DMS53 treated with DMSO at 0.1 percent for 48 hours (cell line): ENCODE results near the gene CDH15.
A peak's percentile ranks its signal among the peaks of the same experiment; 100 is the strongest.

Experiments
- DNase-seq: peaks from one replicate; lab custom pipeline; 2025; ENCODE audit not compliant: unreplicated experiment; lab: John Stamatoyannopoulos, UW

The CDH15 gene

GRCh38 chr16:89198417-89199240 is 27.1 kb downstream of the CDH15 start:
- no peak for DNase-seq

GRCh38 chr16:89199241-89200123 is 27.9 kb downstream of the CDH15 start:
- DNase-seq = no peak

GRCh38 chr16:89200124-89200849 is 28.7 kb downstream of the CDH15 start, which contains the start of gene SLC22A31:
Gene SLC22A31 (minus strand): TSS chr16:89200537. CDS start chr16:89200501, 36 bp downstream.
- DNase-seq = no peak

GRCh38 chr16:89200850-89201411 is 29.4 kb downstream of the CDH15 start:
- DNase-seq = no peak

- peak; percentile 62 for DNase-seq
These were observed 30.2 kb downstream of the CDH15 start for GRCh38 chr16:89201439-89202377.

GRCh38 chr16:89202422-89203215 is 31.1 kb downstream of the CDH15 start:
- DNase-seq = no peak

GRCh38 chr16:89207993-89208392 is 36.4 kb downstream of the CDH15 start:
- no peak for DNase-seq

- no peak for DNase-seq
These were observed 38.0 kb downstream of the CDH15 start for GRCh38 chr16:89209522-89210044.

GRCh38 chr16:89210165-89210903 is 38.8 kb downstream of the CDH15 start:
- no peak for DNase-seq

- no peak for DNase-seq
These were observed 39.5 kb downstream of the CDH15 start for GRCh38 chr16:89210904-89211515.

- peak; percentile 55 for DNase-seq
These were observed 45.0 kb downstream of the CDH15 start for GRCh38 chr16:89216315-89217137.

GRCh38 chr16:89217138-89217387 is 45.5 kb downstream of the CDH15 start:
- no peak for DNase-seq

- peak; percentile 71 for DNase-seq
These were observed 46.0 kb downstream of the CDH15 start, which contains the start of gene ZNF778 for GRCh38 chr16:89217388-89218191. Gene ZNF778 (plus strand): TSS chr16:89217703. CDS start chr16:89221128, 3,425 bp downstream.

GRCh38 chr16:89219365-89219764 is 47.8 kb downstream of the CDH15 start:
- no peak for DNase-seq

GRCh38 chr16:89221604-89222003 is 50.1 kb downstream of the CDH15 start:
- no peak for DNase-seq

GRCh38 chr16:89222931-89223330 is 51.4 kb downstream of the CDH15 start:
- no peak for DNase-seq
